GM21619 (cell line): ENCODE data around the gene APP.

Experiments
- ATAC-seq: cut with Tn5 transposase; IDR thresholded peaks from one replicate; pipeline ENCODE4 v1.9.1; 2021; ENCODE audit not compliant: unreplicated experiment

APP gene

DNA sequence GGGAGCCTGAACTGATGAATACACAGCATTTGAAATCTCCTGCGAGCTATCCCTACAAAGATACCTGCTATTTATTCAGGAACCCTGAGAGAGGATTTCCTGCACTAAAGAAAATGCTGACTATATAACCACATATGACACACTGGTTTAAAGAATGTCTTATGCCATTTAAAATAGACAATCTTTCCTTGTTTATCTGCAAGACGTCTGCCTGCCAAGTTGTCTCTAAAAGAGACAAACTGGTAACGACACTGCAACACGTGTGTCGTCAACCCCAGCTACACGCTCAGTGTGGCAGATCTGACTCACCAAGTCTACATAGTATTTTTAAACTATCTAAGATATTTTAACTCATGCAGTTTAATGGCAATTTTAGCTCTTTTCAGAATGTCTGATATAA, 42.7 kb downstream of the APP start:
- ATAC-seq, result no peak

DNA sequence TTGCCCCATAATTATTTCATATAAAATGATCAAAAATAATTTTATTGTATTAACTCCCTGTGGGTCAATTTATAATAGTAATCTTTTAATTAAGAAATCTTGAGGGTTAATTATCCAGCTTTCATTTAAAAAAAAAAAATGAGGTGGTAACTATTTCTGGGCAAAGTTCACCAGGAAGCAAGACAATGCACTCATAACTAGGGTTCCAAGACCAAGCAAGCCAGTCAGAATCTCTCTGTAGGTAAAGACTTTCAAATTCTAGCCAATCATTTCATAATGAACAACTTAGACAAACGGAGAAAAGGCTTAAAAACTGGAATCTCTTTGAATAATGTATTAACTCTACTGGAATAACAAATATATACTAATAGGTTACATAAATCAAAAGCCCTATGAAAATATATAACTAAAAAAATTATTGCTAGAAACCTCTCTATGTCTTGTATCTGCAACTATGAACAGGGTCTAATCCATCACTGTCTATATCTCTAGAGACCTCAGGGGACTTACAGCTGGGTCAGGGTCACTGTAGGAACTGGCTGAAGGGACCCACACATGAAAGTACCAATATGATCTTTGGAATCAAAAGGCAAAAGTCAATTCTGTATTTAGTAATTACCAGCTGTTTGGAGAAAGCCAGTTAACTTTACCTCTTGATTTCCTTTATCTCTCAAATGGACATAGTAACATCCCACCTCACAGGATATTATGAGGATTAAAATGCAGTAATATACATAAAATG, 43.3 kb downstream of the APP start:
- ATAC-seq, result no peak

DNA sequence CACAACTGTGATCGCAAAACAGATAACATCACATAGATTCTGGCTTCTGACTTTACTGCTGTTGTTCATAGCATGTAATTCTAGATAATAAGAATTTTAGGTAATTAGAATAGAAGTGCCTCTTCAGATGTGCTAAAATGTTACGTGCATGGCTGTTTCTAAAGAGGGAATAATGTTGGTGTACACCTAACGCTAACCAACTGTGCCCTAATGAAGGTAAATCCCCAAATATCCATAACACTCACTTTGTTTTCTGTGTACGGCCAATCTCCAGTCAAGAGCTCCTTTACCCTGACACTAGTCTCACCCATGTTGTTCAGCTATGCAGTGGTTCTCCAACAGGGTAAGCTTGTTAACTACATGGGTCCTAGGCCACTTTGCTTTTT, 44.4 kb downstream of the APP start:
- no peak for ATAC-seq

DNA sequence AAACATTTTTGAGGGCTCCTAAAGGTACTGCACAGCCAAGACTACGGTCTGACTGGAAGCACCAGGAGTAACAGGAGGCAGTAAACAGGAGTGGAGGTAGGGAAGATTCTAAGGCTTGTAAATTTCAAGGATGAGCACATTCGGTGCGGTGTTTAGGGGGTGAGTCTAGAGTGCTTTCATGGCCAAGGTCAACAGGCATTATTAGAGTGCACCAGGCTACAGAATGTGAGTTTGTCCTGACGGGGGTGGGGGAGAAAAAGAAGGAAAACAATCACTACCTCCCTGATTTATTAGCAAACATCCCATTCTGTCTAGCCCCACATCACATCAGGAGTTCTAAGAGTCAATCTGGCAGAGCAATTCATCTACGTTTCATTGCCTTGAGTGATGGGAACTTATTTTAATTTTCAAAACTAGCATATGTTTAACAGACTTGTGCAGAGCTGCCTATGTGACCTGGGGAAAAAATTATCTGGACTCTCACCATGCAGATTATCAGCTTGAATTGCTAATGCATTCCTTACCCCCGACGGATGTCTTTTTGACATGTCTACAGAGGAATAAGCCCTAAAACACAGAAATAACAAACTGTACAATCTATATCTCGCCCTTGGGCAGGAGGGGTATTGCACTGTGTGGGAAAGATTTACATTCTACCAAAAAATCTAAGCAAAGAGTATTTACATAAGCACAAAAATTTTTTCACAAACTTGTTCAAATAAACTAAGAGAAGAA, 45.0 kb downstream of the APP start:
- ATAC-seq, result no peak

DNA sequence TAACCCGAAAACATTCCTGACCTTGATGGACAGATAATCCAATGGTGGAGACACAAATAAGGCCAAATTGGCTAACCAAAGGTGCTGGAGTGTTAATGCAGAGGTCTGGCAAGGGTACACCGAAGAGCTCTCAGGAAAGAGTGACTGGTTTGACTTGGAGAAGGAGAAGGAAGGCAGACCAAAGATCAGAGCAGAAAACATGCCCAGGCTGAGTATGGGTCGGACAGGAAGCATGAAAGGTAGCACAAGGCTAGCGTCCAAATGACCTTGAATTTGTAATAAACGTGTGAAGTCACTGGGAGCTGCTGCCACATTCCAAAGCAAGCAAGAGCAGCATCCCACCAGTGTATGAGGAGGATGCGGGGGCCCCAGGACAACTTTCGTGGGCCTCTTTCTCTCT, 45.7 kb downstream of the APP start:
- no peak for ATAC-seq

DNA sequence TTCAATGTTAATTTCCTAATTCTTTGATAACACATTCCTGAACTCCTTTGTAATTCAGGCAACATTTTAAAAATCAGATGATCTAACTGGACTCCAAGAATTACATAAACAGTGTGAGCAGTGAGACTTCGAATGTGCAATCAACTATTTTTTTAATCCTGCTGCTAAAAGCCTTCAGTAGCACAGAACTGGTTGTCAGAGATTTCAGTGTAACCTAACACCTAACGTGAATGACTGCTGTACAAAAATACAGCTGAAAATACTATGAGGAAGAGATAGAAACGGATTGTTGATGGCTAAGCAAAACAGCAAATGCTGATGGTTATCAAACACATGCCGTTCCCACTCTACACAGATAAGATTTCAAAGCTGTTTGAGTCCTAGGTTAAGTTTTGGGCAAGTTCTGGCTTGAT, 46.1 kb downstream of the APP start:
- ATAC-seq, result no peak

DNA sequence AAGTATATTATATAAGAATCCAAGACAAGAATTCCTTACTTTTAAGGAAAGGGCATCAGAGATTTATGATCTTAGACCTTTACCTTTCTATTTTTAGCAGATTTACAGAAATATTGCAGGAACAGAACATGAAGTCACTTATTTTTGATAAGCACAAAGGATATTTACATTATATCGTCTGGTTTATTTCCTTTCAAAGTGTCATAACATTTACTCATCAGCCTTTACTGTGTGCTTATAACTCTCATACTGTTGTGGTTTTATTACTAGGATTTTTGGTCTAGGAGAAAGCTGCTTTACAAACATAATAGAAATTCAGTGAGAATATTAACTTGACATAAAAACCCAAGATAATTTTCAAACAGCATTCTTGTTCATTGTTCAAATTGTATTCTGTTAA, 47.6 kb downstream of the APP start:
- ATAC-seq, result no peak

DNA sequence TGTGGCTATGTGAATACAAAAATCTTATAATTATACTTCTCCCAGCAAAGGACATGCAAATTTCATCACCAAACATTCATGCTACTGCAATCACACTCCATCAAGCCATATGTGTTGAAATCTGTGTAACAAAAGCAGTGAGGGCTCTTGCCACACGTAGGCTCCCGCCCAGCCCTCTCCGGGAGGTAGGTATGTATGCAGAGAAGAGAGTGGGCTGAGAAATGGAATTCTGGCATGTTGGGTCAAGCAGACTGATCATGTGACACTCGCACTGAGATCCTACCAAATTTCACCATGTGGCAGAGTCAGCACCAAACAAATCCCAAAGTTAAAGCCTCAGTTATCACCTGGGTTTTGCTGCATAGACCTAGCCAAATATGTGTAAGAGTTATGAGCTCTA, 49.7 kb downstream of the APP start:
- ATAC-seq, result no peak

DNA sequence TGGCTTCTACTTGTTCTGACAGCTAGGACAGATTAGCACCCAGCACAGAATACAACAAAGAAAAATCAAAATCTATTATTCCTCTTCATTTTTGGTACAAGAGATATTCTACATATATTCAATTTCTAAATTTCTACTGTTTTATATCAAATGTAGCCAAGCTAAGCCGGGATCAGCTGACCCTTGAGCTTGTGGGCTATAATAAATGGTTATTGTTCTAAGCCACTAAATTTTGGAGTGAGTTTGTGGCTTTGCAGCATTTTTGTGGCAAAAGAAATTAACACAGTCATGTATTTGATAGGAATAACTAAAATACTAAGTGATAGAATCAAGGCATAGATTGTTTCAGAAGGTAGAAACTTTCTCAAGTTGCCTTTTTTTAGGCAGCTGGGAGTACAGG, 50.7 kb downstream of the APP start:
- ATAC-seq, result no peak

DNA sequence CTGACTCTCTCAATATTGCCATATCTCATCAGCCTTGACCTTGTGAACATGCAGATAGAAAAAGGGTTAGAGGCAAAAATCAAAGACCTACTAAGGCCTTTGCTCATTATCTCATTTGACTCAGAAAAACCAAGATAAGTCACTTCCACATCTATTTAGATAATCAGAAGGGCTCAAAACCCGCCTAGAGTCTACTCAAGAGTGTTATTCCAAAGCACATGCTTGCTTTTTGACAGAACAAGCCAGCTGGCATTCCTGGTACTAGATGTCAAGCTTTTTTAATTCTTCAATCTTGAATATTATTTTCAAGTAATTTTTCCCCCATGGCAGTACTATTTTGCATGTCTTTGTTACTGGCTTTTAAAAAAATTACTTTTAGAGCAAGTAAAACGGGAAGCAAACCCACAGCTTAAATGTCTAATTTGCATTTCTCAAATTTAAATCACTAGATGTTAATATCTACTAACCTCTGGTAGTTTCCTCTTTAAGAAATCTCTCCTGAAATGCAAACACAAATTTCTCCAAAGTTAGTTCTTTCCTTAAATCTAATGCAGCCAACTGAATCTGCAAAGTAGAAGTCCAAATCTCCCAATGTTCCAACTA, 51.5 kb downstream of the APP start:
- ATAC-seq, result no peak

DNA sequence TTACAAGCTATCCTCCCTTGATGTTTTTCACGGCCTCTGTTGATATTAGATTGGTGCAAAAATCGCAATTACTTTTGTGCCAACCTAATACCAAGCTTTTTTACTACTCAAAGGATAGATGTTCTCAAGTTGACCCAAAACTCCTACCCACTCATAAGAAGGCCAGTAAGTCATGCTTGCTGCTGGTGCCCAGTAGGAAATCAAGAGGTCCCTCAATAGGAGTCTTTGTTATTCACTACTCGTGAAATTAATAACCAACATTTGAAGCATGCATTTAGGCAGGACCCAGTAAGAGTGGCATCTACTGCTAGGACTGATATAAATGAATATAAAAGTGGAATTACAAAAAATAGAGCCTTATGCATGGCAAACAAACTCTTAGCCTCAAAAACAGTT, 52.6 kb downstream of the APP start:
- no peak for ATAC-seq

DNA sequence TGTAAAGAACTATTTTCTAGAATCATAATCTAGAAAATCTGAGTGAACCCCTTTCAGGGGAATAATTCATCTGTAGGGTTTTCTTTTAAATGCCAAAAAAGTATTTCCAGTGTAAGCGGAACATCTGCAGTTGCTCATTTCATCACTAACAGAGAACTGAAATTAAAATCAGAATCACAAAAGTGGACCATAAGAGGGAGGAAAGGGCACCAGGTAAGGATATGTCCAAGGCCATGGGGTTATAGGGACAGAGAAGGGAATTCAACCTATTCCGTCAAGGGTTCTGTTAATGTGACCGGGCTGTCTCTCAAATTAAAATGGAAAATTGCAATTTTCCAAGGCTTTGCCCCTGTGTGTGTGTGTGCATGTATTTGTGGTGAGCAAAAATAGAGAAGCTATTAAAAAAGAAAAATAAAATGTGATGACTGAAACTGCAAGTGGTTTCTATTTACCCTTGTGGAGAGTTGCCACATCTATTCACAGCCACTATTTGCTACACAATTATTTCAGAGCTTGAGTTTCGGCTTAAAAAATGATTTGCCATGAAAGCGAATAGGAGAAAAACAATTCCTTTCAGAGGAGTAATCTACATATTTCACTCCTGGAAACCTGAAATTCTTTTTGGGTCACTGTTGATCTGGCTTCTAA, 53.1 kb downstream of the APP start:
- ATAC-seq, result no peak

DNA sequence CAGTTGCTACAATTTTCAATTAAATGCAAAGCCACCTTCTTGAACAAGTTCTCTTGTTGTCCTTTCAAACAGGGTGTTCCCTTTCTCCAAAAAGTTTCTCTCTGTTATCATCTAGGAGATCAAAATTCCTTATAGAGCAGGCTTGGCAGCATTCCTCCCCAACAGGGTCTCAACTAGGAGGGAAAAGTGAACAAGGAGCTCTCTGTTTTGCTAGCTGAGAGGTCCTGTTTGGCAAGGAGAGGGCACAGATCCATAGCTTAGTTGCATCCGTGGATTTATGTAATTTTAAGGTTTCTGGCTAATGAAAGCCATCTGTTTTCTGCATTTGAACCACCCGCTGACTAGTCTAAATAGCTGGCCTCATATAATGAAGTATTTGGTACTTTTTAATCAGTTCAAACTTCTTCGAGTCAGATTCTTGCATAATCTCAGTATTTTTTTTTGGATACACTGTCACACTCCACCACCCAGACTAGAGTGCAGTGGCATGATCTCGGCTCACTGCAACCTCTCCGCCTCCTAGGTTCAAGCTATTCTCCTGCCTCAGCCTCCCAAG, 54.0 kb downstream of the APP start:
- no peak for ATAC-seq

DNA sequence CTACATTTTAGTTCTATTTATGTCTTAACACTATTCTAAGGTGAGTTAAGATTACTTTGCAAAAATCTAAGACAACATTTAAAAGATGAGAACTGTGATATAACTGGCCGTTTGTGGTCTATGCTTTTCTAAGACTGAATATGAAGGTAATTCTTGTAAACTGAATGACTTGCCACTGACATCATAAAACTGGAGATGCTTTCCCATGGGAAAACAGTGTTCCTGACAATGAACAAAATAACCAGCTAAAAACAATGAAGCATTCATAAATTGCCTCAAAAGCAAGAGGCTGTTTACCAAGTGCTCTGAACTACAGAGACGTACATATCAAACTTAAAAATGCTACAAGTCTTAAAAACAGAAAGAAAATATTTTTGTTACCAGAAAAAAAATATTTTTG, 54.7 kb downstream of the APP start:
- ATAC-seq, result no peak

DNA sequence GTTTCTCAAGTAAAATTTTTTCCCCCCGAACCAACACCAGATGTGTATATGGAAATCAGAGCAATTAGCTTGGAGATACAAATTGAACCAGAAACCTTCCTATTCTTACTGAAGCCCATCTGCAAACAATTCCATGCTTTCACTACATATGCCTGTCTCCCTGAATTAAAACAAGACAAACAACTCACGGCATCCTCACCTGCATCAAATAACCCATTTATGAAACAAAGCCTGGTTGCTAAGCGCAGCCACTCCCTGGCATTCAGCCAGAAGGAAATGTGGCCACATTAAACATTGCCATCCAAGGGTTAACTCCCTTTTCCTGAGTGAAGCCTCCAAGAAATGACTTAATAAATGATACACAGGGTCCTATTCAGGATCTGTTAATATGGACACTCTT, 55.3 kb downstream of the APP start:
- ATAC-seq, result no peak

DNA sequence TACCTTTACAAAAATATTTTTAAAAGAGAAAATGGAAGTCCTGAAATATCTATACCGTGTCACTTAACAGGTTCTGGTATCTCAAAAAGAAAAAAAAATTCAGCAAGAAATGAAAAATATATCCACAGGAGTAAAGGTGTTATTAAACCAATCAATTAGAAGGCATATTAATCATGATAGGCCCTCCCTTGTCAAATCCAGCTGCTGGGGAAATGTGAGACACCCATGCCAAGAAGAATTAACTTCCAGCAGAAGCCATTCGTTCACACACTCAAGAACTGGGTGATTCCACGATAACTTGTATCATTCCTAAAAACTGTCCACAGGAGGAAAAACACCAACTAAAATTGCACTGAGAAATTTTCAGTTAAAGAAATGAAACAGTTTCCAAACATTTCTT, 57.6 kb downstream of the APP start:
- no peak for ATAC-seq

DNA sequence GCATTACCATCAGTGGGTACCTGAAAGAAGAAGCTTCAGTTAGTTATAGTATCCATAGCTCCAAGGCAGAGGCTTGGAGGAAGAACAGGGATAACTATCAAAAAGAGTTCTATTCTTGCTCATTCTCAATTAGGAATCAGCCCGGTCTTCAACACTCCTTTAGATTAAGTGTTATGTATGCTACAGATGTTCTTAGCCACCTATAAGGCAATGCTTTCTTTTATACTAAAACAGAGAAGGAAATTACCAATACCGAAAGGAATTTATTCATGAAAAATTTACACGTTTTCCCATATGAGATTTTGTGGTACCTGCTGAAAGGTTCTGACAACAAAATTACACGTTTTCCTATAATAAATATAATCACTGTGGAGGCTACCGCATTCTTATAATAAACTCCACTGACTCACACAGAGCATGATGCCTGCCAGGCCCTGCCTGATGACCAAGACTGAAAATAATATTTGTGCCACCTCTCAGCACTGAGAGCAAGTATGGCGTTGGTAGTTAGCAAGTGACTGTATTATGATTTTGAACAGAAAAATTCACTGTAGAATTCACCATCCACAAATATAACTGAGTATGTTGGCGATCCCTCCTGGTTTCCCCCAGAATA, 58.3 kb downstream of the APP start:
- ATAC-seq, result no peak

DNA sequence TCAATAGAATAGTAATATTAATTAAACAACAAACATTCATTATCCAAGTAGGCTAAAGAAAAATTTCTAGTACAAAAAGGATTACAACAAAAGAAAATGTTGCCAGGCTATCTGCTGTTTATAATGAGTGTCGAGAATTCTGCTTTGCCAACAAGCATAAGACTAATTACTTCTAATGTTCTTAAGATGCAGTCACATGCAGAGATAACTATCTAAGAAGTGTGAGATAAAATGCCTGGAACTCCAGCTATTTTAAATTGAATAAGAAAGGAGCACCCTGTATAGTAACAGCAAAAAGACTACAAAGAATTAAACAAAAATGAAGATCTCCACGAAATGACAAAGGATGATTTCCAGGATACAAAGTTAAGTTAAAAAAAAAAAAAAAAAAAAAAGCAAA, 59.9 kb downstream of the APP start:
- ATAC-seq, result no peak

DNA sequence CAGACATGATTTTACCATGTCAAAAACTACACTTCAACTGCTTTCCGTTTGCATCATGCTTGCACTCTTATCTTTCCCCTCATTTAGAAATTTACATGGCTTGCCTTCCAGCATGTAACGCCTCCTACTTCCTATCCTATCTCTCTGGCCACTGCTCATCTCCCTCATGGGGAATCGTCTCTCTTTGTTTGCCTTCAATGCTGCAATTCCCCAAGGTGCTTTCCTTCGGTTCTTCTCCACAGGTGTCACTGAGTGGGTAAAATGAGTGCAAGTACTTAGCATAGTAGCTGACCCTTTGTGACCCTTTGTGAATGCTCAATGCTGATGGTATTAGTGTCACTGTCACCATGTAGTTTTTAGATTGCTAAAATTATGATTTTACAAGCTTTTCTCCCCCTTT, 63.1 kb downstream of the APP start:
- no peak for ATAC-seq

DNA sequence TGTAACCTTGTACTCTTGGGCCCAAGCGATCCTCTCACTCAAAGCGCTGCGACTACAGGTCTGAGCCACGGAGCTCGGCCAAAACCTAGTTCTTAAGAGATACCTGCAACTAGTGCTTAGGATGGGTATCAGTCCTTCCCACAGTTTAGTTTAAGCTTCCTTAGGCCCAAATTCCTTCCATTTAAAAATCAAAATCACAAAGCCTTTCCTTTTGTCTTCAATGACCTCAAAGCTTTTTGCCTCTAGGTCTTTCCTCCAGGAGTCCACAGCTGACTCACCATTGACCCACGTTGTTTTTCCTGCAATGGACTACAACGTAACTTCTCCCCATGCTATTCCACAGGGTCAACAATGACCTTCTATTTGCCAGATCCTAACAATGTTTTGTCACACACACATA, 64.0 kb downstream of the APP start:
- no peak for ATAC-seq

DNA sequence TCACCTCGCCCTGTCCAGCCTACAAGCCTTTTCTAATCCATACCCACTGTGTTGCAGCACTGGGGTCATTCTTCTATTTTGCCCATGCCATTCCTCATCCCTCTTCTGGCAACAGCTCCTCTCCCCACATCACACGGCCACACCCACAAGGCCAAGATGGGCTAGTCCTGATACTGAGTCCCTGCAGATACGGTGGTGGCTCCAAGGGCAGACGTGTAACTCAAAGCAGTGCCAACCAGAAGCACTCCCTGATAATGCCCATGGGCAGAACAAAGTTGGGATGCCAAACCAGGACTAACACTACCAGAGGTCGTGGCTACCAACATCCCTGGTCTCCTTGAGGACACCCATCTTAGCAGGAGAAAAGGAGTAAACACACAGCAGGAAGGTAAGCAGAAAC, 64.8 kb downstream of the APP start:
- ATAC-seq, result no peak
